ENCODE measurements around the gene CADPS.

CADPS gene

DNA sequence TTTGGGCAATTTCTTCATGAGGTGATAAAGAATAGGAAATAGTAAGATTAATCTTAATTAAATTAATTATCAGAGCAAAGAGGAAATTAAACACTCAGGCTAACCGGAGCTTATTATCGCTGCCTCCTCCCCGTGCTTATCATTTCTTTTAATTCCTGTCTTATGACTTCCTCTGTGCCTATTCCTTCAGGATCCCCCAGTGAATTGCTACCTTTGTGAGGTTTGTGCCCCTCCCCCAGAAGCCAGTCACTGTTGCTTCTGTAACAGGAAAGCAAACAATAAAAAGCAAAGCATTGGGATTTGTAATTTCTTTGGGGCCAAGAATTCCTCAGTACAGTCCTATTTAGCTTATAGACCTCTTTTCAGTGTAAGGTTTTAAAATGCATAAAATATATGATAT is 164.5 kb downstream of the CADPS start:
- intact Hi-C loops (cut with DNase I) = no loop called here

DNA sequence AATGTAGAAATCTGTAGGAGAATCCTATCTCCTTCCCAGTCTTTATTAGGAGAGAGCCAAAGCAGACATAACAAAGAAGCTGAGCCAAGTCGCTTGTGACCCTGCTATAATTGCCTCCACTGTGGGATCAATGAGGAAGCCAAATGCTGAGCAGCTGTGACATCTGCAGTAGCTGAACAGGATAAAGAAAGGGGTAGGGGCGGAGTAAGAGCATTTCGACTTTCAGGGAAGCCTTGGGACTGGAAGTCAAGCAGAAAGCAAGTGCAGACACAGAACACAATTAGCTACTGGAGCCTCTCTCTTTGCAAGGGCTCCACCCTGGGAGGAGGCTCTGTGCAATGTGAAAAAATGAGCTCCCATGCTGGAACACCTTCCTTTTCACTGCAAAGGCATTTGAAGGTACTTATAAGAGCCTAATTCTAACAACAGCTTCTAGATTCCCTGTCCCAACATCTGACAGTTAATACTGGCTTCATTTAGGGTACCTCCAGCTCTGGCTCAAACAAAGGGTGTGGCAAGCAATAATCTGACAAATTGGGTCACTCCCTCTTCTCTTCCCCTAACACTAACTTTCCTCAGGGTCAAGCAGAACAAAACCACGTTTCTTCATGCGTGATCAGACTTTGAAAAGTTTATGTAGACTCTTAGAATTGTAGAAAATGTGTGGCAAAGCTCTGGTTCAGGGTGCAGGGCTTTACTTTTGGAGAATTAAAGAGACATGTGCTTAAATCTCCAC is 166.4 kb downstream of the CADPS start:
- no peak for DNase-seq
- intact Hi-C loops (cut with DNase I) = no loop called here

More for the DNA sequence above, 164.5 kb downstream of the CADPS start:
- no peak for DNase-seq

DNA sequence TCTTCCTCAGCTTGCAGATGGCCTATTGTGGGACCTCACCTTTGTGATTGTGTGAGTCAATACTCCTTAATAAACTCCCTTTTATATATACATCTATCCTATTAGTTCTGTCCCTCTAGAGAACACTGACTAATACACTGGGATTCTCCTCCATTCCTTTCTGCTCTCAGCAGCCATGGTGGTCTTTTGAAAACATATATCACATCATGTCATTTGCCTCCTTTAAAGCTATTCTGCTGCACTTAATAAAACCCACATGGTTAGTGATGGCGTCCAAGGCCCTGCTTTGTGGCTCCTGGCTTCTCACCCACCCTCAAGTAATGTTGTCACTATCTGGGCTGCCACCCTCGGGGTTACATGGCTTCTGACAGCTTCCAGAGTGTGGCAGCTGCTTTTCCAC is 169.5 kb downstream of the CADPS start:
- DNase-seq = no peak
- intact Hi-C loops (cut with DNase I) = no loop called here

DNA sequence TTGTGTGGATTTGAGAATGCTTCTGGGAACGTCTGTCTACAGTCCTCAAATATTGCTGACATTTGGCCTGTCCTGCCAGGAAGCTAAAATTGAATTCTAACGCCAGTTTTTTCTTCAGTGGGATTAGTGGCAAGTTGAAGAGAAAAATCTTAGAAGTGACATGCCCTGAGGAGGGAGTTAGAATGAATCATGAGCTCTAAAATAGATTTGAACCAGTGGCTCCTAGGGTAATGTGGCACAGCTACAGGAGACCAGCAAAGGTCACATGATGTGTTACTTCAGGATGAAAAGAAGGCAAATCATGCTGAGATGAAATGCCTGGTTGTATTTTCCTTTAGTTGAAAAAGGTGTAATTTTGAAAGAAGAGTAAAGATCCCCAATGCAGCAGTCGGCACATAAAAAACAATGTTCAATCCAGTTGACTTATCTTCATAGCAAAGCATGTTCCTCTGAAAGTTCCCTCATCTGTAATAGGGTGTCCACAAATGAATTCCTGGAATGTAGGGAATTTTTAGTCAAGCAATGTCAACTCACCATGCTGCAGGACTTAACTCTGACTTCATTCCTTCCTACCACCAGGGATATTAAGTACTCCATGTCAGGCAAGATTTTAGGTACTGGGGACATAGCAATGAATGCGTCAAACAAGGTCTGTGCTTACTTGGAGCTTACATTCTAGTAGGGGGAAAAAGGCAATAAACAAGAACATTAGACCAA is 171.6 kb downstream of the CADPS start:
- intact Hi-C loops (cut with DNase I) = no loop called here
- DNase-seq = no peak

DNA sequence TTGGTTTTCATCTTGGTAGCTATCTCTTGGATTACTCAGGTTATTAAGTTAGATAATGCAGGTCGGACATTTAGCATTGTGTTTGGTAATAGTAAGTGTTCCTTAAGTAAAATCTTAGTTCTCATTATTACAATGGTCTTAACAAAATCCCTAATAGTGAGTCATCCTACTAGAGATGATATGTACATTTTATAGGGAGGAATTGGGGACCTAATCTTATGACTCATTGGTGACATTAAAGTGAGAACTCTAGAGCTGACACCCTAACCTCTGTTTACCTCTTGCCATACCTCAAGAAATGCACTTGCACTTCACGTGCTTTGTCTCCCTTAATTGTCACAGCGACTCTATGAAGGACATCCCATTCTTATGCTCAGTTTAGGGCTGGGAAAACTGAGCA is 174.9 kb downstream of the CADPS start:
- intact Hi-C loops (cut with DNase I) = no loop called here
- no peak for DNase-seq

DNA sequence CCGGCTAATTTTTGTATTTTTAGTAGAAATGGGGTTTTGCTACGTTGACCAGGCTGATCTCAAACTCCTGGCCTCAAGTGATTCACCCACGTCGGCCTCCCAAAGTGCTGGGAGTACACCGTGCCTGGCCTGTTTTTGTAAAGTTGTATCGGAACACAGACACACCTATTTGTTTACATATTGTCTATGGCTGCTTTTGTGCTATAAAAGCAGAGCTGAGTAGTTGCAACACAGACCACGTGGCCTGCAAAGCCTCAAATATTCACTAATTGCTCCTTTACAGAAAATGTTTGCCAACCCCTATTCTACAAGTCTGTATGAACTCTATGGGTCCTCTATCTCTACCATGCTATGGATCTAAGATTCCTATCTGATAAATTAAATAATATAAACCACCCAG is 175.5 kb downstream of the CADPS start:
- DNase-seq = no peak
- intact Hi-C loops (cut with DNase I) = no loop called here

DNA sequence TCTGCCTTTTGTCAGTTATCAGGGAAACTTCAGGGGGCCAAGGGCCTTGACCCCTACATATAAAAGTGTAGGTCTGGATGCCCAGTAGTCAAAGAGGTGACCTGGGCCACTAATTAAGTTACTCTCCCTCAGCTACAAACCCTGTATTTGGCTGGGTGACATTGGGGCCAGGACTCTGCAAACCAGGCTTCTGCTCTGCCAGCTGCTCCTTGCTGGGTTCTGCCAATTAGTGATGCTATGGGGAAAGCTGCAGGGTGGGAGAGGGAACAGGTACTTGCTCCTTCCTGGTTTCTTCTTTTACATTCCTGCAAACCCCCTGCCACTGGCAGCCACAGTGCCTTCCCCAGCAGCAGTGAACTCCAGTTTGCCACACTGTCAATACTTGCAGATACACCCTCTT is 179.2 kb downstream of the CADPS start:
- DNase-seq = no peak
- intact Hi-C loops (cut with DNase I) = no loop called here

DNA sequence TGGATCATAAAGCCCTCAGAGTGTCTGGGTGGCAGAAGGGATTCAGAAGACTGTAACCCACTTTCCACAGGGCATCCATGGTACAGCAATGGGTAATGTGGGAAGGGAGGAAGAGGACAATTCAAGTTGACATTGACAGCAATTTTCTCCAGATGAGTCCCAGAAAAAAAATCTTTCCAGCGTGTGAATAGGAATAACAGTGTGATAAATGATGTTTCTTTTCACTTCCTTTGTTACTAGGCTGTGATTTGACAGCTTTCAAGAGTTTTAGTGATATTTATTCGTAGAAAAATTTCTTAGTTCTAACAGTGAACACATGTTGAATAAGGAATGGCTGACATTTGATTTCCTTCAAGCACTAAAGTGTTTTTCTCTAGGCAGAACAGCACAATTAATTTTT is 186.4 kb downstream of the CADPS start:
- intact Hi-C loops (cut with DNase I) = no loop called here
- no peak for DNase-seq

DNA sequence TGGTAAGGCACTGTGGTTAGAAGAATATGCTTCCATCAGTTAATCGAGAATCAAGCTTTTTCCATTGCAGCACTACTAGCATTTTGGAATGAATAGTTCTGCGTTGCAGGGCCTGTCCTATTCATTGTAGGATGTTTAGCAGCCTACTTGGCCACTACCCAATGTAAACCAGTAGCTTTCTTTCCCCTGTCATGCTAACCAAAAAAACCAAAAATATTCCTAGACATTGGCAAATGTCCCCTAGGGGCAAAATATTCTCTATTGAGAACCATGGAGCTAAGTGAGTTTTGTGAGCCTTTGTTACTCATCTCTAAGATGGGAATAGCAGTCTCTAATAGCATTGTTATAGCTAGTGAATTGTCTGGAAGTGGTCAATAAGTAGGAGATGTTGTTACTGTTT is 187.2 kb downstream of the CADPS start:
- intact Hi-C loops (cut with DNase I) = no loop called here
- DNase-seq = no peak

DNA sequence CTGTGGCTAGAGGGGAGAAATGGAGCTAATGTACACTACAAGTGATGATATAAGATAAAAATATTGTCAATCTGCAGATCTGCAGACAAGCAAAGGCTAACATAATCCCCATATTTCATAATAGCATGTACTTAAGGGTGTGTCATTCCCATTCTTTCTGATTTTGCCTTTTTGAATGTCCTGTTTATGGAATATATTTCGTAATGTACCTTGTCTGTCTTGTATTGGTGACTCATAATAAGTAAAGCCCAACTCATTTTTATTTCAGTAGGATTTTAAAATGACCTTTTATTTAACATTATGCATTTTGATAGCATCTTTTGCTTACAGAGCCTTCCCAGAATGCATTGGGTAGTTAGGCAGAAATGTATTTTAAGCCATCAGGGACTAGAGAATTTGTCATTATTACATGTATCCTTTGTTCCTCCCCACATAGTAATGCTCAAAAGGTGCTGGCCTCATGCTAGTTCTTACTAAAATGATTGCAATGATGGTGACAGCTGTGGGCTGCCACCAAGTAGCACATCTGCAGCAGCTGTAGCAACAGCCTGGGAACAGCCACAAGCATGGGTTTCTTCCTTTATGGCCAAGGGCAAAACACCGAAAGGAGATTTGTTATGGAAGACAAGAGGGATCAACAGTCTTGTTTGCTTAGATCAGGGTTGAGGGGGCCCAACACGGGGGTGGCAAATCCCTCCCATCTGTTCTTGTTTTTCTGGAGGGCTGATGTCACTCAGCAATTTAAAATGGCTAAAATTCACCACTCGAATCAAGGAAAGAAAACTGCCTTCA is 188.5 kb downstream of the CADPS start:
- intact Hi-C loops (cut with DNase I) = no loop called here
- DNase-seq = no peak

DNA sequence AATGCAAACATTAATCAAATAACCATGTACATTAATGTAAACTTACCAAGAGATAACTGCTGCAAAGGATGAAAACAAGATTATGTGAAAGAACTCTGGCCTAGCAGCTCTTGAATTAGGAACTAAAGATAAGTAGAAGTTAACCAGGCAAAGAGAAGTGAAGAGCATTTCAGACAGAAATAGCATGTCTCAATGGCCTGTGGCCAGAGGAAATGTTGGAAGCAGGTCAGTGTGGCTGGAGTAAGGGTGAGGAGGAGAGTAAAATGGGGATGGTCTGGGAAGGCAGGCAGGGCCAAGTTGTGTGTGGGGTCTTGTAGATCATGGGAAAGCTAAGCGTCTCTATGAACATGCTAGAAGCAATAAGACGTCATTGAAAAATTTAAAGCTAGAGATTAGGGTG is 192.4 kb downstream of the CADPS start:
- intact Hi-C loops (cut with DNase I) = no loop called here

DNA sequence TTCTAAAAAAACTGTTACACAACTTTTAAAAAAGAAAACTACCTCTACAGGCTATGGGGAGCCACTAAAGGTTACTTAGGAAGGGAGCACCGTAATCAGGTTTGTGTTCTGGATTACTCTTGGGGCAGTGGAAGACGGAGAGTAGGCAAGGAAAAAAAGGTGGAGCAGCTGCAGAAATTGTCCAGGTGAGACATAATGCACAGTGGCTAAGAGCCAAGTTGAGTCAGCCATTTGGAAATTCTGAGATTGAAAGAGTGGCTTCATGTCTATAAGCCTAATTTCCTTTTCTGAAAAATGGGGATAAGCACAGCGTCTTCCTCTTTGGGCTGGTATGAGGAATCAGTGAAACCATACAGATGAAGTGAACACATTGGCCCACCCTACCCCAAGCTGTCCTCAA is 195.2 kb downstream of the CADPS start:
- intact Hi-C loops (cut with DNase I) = no loop called here
- DNase-seq = no peak

More for the DNA sequence above, 192.4 kb downstream of the CADPS start:
- no peak for DNase-seq

DNA sequence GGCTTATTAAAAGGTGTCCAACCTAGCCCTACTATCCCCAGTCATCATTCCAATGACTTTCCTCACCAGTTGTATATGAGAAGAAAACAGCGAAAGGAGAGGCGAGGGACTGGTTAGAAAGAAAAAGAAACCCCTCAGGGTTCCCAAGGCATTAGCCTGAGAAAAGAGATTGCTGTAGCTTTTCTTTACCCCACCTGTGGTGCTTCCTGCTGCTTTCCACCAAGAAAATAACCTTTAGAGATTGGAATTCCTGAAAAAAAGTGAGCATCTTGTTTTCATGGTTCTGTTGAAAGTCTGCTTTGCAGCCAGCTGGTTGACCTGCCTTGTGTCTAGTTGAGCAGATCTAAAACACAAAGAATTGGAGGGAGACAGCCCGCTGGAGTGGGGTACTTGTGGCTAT is 196.4 kb downstream of the CADPS start:
- no peak for DNase-seq
- intact Hi-C loops (cut with DNase I) = no loop called here

DNA sequence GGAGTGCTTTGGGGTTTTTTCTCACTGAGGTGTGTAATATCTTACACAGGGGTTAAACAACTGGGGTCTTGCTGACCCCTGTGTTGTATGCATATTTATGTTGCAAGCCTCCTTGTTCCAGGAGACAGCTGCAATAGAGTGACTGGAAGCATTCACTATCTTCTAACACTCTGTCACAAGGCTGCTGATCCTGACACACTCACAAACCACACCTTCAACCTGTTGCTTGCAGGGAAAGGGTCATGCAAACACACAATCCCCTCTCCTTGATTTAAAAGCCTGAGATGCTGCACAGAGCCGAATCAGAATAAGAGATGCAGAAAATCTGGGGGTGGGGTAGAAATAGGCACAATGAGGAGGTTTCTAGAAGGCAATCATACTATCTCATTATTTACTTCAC is 197.3 kb downstream of the CADPS start:
- intact Hi-C loops (cut with DNase I) = no loop called here
- no peak for DNase-seq

DNA sequence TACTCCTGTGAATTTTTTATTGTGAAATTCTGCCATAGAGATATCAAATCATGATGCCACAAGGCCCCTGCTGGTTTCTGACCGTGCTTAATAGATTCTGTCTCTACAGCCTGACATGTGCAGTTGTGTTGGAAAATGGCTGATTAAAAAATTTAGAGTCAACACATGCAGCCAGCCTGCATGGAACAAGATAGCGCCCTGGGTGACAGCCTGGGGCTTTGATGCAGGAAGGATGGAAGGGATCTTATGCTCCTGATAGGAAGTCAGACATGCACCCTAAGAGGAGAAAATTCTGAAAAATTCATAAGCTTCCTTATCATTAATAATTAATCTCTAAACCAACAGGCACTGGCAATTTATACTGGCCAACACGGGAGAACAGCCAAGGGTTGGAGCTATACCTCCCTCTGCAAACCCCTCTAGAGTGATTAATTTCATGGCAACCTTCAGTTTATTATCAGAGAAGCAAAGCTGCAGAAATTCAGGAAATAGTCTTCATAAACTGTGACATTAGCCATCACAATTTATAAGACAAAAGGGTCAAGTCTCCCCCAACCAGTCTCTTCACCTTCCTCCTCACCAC is 198.4 kb downstream of the CADPS start:
- no peak for DNase-seq
- intact Hi-C loops (cut with DNase I) = no loop called here

DNA sequence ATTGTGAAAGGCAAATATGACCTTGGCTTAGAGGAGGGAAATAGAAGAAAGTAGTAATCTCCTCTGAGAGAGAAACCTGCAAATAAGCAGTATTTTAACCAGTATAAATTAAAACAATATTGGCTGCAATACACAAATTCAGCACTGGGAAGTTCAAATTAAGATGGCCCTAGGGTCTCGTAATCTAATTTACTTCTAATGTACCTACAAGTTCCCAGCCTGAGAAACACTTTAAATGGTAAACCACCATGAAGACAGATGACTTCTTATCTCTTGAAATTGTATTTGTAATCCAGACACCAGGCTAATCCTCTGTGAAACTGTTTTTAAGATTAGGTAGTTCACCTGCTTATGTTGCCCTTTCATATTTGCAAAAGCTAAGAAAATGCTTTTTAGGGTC is 199.7 kb downstream of the CADPS start:
- DNase-seq = no peak
- intact Hi-C loops (cut with DNase I) = no loop called here

DNA sequence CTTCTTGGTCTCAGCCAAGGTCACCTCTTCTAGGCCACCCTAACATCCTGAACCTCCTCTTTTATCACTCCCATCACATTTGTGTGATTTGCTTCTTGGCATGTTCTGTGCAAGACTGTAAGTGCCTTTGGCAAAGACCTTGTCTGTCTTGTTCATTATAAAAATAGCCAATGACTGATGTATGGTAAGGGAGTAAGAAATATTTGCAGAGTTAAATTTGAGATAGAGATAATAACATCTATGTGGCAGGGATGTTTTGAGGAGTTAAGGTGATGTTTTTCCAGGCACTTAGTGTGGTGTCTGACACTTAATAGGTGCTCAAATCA is 202.3 kb downstream of the CADPS start:
- intact Hi-C loops (cut with DNase I) = no loop called here
- DNase-seq = no peak

DNA sequence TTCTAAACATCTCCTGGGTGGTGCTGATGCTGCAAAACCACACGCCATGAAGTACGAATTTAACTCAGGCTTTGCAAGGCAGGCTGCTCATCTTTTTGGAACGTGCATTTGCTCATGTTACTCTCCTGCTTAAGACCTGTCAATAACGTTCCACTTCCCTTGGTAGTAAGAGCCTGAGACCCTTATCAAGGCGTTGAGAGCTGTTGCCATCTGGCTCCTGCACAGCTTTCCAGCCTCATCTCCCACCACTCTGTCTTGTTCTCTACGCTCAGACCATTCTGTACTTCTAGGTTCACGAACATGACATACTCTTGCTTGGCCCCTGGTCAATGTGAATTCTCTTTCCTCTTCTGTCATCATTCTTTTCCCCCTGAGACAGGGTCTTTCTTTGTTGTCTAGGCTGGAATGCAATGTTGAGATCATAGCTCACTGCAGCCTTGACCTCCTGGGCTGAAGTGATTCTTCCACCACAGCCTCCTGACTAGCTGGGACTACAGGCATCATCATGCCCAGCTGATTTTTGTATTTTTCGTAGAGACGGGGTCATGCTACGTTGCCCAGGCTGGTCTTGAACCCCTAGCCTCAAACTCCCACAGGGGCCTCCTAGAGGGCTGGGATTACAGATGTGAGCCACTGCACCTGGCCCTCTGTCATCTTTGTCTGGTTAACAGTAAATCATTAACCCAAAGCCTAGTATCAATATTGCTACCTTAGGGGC is 202.8 kb downstream of the CADPS start:
- intact Hi-C loops (cut with DNase I) = no loop called here
- no peak for DNase-seq

DNA sequence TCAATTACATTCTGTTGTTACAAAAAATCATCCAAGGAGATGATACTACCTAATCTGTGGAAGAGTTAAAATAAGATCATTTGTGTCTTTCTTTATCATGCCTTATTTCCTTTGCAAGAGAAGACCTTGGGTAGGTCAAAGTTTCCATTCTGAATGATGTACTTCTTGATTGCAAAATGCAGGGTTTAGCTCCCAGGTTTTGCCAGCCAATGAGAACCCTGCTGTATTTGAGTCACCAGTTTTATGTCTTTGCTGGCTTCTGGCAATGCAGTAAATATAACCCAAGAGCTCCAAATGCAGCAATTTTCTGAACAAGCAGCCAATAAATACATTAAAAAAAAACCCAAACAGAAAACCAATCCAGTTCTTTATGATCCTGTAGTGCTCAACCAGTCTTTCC is 204.9 kb downstream of the CADPS start:
- no peak for DNase-seq
- intact Hi-C loops (cut with DNase I) = no loop called here

DNA sequence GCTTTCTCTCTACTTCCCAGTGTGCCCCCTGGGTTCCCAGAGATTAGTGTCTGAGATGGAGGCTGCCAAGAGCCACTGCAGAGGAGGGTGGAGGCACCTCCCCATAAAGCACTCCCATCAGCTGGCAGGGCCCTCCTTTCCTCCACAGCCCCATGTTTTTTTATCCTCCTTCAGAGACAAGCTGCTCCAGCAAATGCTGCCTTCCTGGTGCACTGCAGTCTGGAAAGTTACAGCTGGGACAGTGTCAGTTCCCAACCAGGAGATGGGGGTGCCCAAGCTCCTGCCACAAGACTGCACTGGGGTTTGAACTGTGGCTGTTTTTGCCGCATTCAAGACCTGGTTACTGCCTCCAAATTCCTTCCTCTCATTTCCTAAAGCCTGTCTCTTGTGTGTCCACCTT is 206.1 kb downstream of the CADPS start:
- intact Hi-C loops (cut with DNase I) = no loop called here
- DNase-seq = no peak
